SIG-M5 treated with dmso at 0.1 percent for 504 hours (cell line): Measurements from ENCODE around the gene AFAP1L2.

Experiments used
- DNase-seq: peaks from one replicate; lab custom pipeline; 2025; ENCODE audit not compliant: unreplicated experiment; lab: John Stamatoyannopoulos, UW

Gene AFAP1L2

DNA sequence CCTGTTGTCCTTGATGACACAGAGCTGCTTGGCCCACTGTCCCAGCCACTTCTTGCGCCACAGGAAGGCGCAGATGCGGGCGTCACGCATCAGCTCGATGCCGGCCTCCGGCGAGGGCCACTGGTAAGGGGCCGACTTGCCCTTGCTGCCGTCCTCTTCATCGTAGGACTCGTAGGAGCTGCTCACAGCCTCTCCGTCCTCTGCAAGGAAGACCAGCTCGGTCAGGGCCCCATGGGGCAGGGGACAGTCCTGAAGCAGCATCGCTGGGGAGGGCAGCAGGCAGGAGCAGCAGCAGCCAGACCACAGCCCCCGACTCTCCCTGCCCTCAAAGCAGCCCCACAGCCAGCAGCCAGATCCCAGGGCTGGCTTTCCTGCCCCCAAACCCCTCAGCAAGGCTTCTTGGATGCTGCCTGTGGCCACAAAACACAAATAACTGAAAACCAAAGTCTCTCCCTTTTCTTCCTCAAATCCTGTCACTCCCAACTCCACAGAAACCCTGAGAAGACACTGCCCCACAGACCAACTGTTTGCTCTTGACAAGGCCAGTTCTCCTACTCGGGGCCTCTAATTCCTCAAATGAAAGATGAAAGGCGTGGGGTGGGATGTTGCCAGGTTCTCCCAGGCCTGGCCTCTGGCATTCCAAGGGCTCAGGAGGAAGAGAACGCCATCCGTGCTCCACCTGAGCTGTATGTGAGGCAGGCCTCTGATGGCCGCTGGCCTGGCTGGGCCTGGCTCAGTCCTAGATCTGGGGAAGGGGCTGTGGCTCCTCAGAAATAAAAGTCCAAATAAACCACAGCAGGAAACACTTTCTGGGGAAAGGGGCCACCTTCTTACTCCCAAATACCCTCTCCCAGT lies 88.5 kb downstream of the AFAP1L2 start:
- DNase-seq: no peak

DNA sequence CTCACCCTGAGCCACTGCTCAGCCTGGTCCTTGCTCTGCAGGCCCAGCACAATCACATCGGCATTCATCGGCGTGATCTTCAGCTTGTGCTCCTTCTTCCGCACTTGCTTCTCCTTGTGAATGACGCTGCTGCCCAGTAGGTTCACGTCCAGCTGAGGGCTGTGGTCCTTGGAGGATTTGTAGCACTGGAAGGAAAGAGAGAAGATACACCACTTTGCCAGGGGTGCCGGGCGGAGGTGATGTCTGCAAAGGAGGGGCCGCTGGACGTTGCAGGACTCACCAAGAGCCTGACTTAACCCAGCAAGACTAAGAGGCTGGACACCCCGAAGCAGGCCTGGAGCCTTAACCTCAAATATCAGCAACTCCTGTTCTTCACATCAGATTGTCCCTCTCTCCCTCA lies 90.4 kb downstream of the AFAP1L2 start:
- DNase-seq: no peak

- no peak for DNase-seq
Measured at GRCh38 chr10:114313139-114313538, 91.2 kb downstream of the AFAP1L2 start.

GRCh38 chr10:114311496-114312209 lies 92.6 kb downstream of the AFAP1L2 start:
- DNase-seq: no peak

GRCh38 chr10:114311023-114311422 lies 93.3 kb downstream of the AFAP1L2 start:
- no peak for DNase-seq

- no peak for DNase-seq
Measured at GRCh38 chr10:114310346-114310745, 94.0 kb downstream of the AFAP1L2 start.

DNA sequence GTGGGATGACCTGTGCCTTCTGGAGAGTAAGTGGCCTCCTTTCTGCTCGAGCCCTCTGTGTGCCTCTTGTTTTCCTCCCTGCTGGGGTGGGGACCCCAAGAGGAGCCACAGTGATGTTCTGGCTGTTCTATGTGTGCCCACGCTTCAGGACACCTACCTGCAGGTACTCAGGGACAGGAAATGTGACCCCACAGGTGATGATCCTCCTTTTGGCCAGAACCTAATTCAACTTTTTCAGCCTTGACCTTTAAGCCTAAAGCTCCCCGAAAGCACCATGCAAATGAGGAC lies 95.0 kb downstream of the AFAP1L2 start:
- DNase-seq: no peak

GRCh38 chr10:114308531-114309363 lies 95.6 kb downstream of the AFAP1L2 start:
- no peak for DNase-seq

- no peak for DNase-seq
Measured at GRCh38 chr10:114307731-114308130, 96.6 kb downstream of the AFAP1L2 start.

GRCh38 chr10:114306116-114306973 lies 98.0 kb downstream of the AFAP1L2 start:
- DNase-seq: peak; percentile 12

DNA sequence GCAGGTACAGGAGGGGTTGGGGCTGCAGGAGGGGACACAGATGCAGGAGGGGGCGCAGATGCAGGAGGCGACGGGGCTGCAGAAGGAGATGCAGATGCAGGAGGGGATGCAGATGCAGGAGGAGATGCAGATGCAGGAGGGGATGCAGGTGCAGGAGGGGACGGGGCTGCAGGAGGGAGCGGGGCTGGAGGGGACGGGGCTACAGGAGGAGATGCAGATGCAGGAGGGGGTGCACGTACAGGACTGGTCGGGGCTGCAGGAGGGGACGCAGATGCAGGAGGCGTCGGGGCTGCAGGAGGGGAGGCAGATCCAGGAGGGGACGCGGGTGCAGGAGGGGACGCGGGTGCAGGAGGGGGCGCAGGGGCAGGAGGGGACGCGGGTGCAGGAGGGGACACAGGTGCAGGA lies 98.8 kb downstream of the AFAP1L2 start:
- no peak for DNase-seq

DNA sequence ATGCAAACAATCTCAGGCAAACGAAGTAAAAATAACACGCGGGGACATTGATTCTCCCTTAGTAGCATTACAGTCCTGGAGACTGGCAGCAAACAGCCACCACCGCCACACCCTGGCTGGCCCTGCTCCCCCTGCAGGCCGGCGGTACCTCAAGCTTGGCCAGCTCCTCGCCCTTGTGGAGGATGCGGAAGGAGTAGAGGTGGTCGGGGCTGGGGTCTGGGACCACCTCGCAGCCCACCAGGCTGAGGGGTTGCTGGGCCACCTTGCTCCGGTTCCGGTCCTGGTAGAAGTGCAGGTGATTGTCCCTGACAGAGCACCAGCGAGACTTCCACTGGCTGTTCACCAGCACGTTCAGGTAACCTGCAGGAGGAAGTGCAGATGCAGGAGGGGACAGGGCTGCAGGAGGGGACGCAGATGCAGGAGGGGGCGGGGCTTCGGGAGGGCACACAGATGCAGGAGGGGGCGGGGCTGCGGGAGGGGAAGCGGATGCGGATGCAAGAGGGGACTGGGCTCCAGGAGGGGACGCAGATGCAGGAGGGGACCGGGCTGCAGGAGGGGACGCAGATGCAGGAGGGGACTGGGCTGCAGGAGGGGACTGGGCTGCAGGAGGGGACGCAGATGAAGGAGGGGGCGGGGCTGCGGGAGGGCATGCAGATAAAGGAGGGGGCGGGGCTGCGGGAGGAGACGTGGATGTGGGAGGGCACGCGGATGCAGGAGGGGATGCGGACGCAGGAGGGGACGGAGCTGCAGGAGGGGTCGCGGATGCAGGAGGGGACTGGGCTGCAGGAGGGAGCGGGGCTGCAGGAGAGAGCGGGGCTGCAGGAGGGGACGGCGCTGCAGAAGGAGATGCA lies 99.5 kb downstream of the AFAP1L2 start:
- DNase-seq: peak; percentile 42

DNA sequence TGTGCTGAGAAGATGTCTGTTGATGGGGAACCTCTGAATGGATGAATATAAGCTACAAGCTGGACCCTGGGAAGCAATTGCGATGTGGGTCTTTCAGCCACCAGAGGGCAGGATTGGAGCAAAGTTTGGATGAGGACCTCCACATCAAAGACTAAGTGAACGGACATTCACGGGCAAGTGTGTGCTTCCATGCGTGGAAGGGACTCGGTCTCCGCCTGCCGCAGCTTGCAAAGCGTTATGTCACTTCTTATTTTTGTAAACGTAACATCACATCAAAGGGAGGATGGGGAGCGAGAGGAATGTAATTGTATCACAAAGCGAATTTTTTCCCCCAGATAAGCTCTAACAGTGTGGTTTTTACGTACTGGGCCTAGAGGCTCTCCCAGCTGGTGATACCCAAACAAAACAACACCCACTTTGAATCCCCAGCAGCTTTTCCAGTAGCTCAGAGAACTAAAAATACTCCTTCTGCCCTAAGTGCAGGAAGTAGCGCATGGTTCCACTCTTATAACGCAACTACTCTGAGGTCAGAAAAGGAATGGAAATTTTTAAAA lies 100.2 kb downstream of the AFAP1L2 start:
- peak; percentile 56 for DNase-seq

- DNase-seq: no peak
Measured at GRCh38 chr10:114303556-114303955, 100.7 kb downstream of the AFAP1L2 start.

DNA sequence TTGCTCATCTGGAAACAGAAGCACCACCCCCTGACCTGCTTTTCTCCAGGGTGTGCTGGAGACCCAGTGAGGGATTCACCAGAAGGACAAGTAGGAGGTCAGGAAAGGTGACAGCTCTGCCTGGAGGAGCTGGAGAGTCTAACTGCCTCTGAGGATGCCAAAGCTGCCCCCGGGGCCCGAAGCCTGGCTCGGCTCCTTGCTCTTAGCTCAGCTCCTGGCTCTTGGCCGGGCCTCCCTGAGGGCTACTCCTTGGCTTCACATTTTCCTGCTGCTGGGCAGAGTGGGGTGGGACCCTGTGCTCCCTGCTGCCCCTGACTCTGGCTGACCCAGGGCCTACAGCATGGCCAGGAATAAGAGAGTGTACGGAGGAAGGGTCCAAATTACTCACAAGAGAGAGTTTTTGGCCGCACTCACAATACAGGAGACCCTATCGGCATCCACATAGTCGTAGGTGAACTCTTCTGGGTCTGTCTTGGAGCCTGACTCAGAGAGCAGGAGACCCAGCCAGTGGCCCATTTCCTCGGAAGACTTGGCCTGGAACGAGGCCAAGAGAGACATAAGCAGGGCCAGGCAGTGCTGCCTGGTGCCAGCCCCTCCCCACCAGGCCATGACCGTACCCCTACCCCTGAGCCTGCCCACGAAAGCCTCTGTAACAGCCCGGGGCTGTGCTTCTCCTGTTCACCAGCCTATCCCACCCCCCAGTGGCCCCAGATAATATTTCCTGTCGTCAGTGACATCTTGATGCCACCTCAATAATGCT lies 102.2 kb downstream of the AFAP1L2 start:
- DNase-seq: no peak

DNA sequence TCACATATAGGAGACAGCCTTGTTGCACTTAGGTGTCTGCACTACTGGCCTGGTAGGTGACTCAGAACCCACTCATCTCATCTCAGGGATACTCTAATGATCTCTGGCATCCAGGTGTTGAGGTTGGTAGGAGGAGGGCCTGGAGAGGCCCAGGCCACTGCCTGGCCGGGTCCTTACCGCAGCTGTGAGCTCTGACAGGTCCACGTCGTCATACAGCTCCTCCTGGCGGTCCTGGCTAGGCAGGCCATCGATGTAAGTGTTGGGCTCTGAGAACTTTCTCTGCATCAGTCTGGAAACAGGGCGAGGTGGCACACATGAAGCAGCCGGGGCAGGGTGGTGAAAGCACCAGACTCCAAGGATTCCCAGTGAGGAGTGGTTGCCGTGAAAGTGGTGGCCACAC lies 103.1 kb downstream of the AFAP1L2 start:
- DNase-seq: peak; percentile 0

DNA sequence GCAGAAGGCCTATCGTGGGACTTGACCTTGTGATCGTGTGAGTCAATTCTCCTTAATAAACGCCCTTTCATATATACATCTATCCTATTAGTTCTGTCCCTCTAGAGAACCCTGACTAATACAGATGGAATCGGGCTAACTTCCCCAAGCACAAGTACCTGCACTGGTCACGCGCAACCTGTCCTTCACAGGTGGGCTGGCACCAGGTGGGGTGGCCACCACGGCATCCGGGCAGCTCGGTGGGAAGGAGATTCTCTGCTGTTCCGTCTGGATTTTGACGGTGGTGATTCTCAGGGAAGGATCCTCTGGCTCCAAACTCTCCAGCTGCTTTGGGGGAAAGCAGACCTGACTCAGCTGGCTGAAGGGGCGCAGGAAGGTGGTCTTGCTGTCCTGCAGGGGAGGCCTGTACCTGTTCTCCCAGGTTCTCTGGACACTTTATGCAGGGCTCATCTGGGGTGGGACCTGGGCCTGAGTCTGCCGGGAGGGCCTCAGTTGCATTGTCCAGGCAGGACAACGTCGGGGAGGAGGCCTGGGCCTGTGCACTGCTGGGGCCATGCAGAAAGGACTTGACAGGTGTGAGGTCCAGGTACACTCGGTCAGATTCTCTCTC lies 104.2 kb downstream of the AFAP1L2 start:
- DNase-seq: no peak

DNA sequence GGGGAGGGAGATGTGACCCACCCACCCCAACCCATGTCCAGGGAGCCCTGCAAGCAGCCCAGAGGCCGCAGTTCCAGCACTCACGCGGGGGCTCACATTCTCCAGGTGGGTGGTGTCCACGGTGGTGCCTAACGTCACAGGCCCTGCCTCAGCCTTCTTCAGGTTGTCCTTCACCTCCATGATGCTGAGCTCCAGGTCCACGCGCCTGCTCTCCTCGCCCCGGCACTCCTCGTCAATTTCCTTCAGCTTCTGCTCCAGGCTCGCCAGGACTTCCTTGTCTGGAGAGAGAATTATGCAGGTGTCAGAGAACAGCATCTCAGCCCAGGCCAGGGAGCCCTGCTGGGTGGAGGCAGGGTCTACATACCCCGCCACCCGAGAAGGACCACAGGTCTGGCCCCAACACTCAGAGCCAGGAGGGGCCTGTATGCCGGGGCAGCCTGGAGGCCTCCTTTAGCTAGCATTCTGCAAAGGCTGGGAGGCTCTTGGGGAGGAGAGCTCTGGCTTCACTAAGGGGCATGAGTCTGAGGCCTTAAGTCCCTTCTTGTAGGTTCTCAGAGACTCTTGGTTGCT lies 107.1 kb downstream of the AFAP1L2 start:
- DNase-seq: no peak
